NCI-H1436 treated with DMSO at 0.1 percent for 48 hours (cell line): Measurements from ENCODE around the gene PCDHGA2.
"Not testable (repeated sequence)": the region's sequence is repeated elsewhere in the genome, so short reads cannot be mapped to it uniquely, and the experiment has no call there.

Source experiments
- DNase-seq: peaks from one replicate; lab custom pipeline; 2025; lab: John Stamatoyannopoulos, UW

Gene PCDHGA2

GRCh38 chr5:141338538-141339306 is at the start of gene PCDHGA2:
TSS of gene PCDHGA2 (plus strand) at chr5:141338760.
- no peak for DNase-seq

- DNase-seq, result no peak
Observed at GRCh38 chr5:141298376-141298775, 40.2 kb upstream of the PCDHGA2 start.

- no peak for DNase-seq
Observed at GRCh38 chr5:141303756-141304155, 34.8 kb upstream of the PCDHGA2 start, which contains the start of gene SLC25A2. TSS of gene SLC25A2 (minus strand) at chr5:141304049. CDS start at chr5:141303865, 184 bp downstream.

- no peak for DNase-seq
Observed at GRCh38 chr5:141306630-141307029, 31.9 kb upstream of the PCDHGA2 start.

- DNase-seq, result no peak
Observed at GRCh38 chr5:141313711-141314110, 24.8 kb upstream of the PCDHGA2 start.

GRCh38 chr5:141316963-141317362 is 21.6 kb upstream of the PCDHGA2 start:
- DNase-seq, result not testable (repeated sequence)

GRCh38 chr5:141319202-141319601 is 19.4 kb upstream of the PCDHGA2 start:
- no peak for DNase-seq

GRCh38 chr5:141319699-141320098 is 18.9 kb upstream of the PCDHGA2 start:
- DNase-seq, result no peak

GRCh38 chr5:141320225-141321169 is 18.1 kb upstream of the PCDHGA2 start, which contains the start of gene TAF7:
TSS of gene TAF7 (minus strand) at chr5:141320784. CDS start at chr5:141320044, 740 bp downstream.
- DNase-seq, result peak; percentile 57

- DNase-seq, result no peak
Observed at GRCh38 chr5:141322261-141322660, 16.3 kb upstream of the PCDHGA2 start.

- no peak for DNase-seq
Observed at GRCh38 chr5:141326088-141326854, 12.3 kb upstream of the PCDHGA2 start.

- DNase-seq, result no peak
Observed at GRCh38 chr5:141328231-141328630, 10.3 kb upstream of the PCDHGA2 start.

- DNase-seq, result no peak
Observed at GRCh38 chr5:141330299-141331080, 8.1 kb upstream of the PCDHGA2 start, which contains the start of gene PCDHGA1. TSS of gene PCDHGA1 (plus strand) at chr5:141330514.

GRCh38 chr5:141332571-141332970 is 6.0 kb upstream of the PCDHGA2 start:
- not testable (repeated sequence) for DNase-seq

GRCh38 chr5:141340781-141341354 is 2.3 kb downstream of the PCDHGA2 start:
- DNase-seq, result not testable (repeated sequence)

GRCh38 chr5:141342773-141343172 is 4.2 kb downstream of the PCDHGA2 start:
- DNase-seq, result no peak

GRCh38 chr5:141343242-141343952 is 4.8 kb downstream of the PCDHGA2 start, which contains the start of gene PCDHGA3:
TSS of gene PCDHGA3 (plus strand) at chr5:141343829. CDS start at chr5:141344034, 205 bp downstream.
- DNase-seq, result no peak

- no peak for DNase-seq
Observed at GRCh38 chr5:141343953-141344463, 5.4 kb downstream of the PCDHGA2 start.

- DNase-seq, result no peak
Observed at GRCh38 chr5:141345327-141345726, 6.8 kb downstream of the PCDHGA2 start.
